Ectodermal cell (in vitro differentiated cells): ENCODE measurements around the gene FFAR3.

ENCODE experiments used
- H3K27ac ChIP-seq: 2 replicates; pipeline ENCODE4 v1.7.0; 2013; ENCODE audit warnings: mild to moderate bottlenecking, low read depth, low read length; ENCODE audit not compliant: insufficient read depth, poor library complexity, severe bottlenecking
- H3K27me3 ChIP-seq: 2 replicates; pipeline ENCODE4 v1.7.0; 2013; ENCODE audit warnings: mild to moderate bottlenecking, low read length; ENCODE audit not compliant: insufficient read depth, control insufficient read depth, poor library complexity, severe bottlenecking
- H3K36me3 ChIP-seq: one replicate; pipeline ENCODE4 v1.7.0; 2013; ENCODE audit warnings: low read length; ENCODE audit not compliant: control insufficient read depth, insufficient read depth
- H3K4me1 ChIP-seq: one replicate; pipeline ENCODE4 v1.7.0; 2013; ENCODE audit warnings: low read length; ENCODE audit not compliant: control insufficient read depth, insufficient read depth
- H3K4me3 ChIP-seq: 2 replicates; pipeline ENCODE4 v1.7.0; 2013; ENCODE audit warnings: low read depth, low read length, control low read depth; ENCODE audit not compliant: insufficient read depth
- H3K9me3 ChIP-seq: 2 replicates; pipeline ENCODE4 v1.7.0; 2013; ENCODE audit warnings: mild to moderate bottlenecking, low read length, moderate library complexity; ENCODE audit not compliant: control insufficient read depth
- WGBS, 2 experiments: methylation state at CpG; one replicate each; pipeline ENCODE4 v1.1.7; 2013; ENCODE audit warnings: missing lambda C conversion rate in 2 of 2; 5-methylcytosine and 5-hydroxymethylcytosine counted together

FFAR3 gene

DNA sequence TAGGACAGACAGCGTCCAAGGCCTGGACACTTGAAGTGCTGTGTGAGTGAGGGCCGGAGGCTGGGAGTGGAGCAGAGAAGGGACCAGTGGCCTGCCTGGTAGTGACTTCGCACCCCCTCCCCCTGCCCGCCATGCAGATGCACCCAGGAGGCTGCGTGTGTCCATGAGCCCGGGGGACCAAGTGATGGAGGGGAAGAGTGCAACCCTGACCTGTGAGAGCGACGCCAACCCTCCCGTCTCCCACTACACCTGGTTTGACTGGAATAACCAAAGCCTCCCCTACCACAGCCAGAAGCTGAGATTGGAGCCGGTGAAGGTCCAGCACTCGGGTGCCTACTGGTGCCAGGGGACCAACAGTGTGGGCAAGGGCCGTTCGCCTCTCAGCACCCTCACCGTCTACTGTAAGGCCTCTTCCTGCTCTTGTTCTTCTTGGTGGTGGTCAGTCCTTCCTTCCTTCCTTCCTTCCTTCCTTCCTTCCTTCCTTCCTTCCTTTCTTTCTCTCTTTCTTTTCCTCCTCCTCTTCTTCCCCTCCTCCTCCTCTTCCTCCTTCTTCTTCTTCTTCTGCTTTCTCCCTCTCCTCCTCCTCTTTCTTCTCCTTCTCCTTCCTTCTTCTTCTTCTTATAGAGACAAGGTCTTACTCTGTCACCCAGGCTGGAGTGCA, 16.6 kb upstream of the FFAR3 start:
- Histone ChIP-seq H3K4me1 (no peaks in the 10 kb centered on the region), H3K36me3 (no peaks in the 10 kb centered on the region), H3K9me3 (no peaks in the 10 kb centered on the region), H3K27me3 (no peaks in the 10 kb centered on the region), H3K4me3 (no peak overlapping the region), H3K27ac (no peak overlapping the region)
- 93 to 94% methylated on average over 14 of the region's 14 CpGs for WGBS, 2 experiments

DNA sequence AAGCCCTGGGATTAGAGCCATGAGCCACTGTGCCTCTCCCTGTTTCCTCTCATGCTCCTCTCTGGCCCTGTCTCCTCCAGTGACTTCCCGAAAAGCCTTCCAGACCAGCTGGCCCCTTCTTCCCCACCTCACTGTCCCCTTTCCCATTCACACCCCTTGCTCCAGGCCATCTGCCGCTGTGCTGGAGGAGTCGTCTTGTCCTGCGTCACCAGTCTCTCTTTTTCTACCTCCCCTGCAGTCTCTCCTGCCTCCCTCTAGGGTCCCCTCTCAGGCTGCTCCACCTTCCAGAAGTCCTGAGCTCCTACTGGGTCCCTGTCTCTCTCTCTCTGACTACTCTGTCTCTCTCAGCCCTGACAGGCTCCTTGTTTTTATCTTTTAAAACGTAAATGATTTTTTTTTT, 15.8 kb upstream of the FFAR3 start:
- no peak overlapping the region for H3K4me3 ChIP-seq
- no peaks in the 10 kb centered on the region for H3K4me1 ChIP-seq
- no peak overlapping the region for H3K27ac ChIP-seq
- no peaks in the 10 kb centered on the region for H3K9me3 ChIP-seq
- no peaks in the 10 kb centered on the region for H3K36me3 ChIP-seq
- WGBS, 2 experiments, result 69 to 70% methylated on average over 5 of the region's 5 CpGs
- H3K27me3 ChIP-seq, result peaks cover 4% of the 10 kb centered on the region

DNA sequence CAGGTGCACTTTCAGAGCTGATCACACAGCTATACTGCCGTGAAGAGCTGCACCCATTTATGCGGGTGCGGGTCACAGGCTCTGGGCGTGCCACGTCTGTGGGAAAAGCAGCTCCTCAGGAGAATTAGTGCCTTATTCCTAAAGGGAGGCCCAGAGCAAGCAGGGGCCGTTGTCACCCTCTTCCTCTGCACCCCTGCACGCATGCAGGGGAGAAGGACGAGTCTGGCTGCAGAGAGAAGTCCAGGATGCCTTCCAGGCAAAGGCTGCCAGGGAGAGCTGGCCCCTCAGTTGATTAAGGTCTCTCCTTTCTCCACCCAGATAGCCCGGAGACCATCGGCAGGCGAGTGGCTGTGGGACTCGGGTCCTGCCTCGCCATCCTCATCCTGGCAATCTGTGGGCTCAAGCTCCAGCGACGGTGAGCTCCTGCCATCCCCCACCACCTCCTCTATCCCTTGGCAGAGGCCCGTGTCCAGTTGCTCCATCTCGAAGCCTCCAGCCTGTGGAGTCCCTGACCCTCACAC, 13.7 kb upstream of the FFAR3 start:
- Histone ChIP-seq H3K4me3 (no peak overlapping the region), H3K27me3 (peaks cover 20% of the 10 kb centered on the region), H3K9me3 (no peaks in the 10 kb centered on the region), H3K36me3 (no peaks in the 10 kb centered on the region), H3K4me1 (no peaks in the 10 kb centered on the region), H3K27ac (no peak overlapping the region)
- WGBS, 2 experiments, result 90% methylated on average over 17 of the region's 17 CpGs

DNA sequence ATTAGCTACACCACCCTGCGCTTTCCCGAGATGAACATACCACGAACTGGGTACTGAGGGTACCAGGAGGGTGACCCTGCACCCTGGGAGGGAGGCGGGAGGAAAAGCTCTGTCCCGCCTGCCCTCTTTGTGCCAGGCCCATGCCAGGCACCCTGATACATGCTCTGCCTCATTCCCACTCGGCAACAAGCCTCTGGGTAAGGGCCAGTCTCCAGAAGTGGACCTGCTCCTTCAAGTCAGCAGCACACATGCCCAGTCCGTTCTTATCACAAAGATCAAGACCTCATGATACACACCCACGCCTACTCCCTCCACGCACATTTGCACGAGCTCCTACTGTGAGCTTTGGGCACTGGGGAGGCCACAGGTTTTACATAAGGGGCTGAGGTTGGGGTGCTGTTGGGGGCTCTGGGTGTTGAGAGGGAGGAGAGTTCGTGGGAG, 12.6 kb upstream of the FFAR3 start:
- Histone ChIP-seq H3K27ac (no peak overlapping the region), H3K9me3 (no peaks in the 10 kb centered on the region), H3K4me3 (no peak overlapping the region), H3K4me1 (no peaks in the 10 kb centered on the region), H3K36me3 (no peaks in the 10 kb centered on the region), H3K27me3 (peaks cover 26% of the 10 kb centered on the region)
- 90 to 93% methylated on average over 11 of the region's 11 CpGs for WGBS, 2 experiments

DNA sequence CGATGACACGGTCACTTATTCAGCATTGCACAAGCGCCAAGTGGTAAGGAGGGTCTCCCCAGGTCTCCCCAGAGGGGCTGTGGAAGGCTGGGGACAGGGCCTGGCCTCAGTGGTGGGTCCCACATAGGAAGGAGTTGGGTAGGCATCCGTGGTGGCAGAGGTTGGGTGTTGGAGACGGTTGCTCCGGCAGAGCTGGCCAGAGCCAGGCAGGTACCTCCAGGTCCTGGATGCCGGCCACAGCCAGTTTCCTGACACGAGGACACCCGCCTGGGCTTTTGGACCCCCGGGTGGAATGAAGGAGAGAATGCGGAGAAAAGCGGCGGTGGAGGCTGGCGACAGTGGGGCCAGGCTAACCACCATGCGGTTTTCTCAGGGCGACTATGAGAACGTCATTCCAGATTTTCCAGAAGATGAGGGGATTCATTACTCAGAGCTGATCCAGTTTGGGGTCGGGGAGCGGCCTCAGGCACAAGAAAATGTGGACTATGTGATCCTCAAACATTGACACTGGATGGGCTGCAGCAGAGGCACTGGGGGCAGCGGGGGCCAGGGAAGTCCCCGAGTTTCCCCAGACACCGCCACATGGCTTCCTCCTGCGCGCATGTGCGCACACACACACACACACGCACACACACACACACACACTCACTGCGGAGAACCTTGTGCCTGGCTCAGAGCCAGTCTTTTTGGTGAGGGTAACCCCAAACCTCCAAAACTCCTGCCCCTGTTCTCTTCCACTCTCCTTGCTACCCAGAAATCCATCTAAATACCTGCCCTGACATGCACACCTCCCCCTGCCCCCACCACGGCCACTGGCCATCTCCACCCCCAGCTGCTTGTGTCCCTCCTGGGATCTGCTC, 11.8 kb upstream of the FFAR3 start:
- H3K9me3 ChIP-seq, result no peaks in the 10 kb centered on the region
- H3K36me3 ChIP-seq, result no peaks in the 10 kb centered on the region
- H3K27me3 ChIP-seq, result peaks cover 26% of the 10 kb centered on the region
- H3K27ac ChIP-seq, result no peak overlapping the region
- H3K4me3 ChIP-seq, result no peak overlapping the region
- H3K4me1 ChIP-seq, result no peaks in the 10 kb centered on the region
- 91 to 92% methylated on average over 28 of the region's 28 CpGs for WGBS, 2 experiments

DNA sequence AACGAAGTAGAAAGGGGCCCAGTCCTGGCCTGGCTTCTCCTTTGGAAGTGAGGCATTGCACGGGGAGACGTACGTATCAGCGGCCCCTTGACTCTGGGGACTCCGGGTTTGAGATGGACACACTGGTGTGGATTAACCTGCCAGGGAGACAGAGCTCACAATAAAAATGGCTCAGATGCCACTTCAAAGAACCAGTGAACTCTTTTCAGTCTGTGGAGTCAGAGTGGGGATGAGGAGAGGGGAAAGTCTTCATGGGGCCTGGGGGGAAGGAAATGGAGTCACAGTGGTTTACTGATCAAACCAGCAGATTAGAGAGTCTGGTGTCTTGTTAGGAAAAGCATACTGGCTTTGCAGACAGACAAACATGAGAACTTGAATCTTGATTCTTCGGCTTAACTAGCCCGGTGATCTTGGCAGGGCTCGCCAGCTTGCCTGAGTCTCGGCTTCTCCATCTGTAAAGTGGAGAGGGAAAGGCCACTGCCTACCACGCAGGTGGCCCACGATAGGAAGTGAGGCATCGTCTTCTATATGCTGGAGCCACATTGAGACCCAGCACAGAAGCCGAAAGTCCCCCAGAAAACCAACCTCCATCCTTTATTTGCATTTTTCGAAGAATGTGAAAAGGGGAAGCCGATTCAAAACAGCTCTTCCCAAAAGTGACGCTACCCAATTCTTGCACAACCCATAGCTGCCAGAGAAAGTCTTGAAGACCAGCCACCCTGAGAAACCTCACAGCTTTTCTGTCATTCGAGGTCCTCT, 10.9 kb upstream of the FFAR3 start, which contains the start of gene FFAR1:
TSS of gene FFAR1 (plus strand) at position 732 of the 759 bp plus-strand sequence. CDS start 3,650 bp downstream, outside the sequence.
- WGBS, 2 experiments, result 93% methylated on average over 18 of the region's 18 CpGs
- no peaks in the 10 kb centered on the region for H3K9me3 ChIP-seq
- H3K36me3 ChIP-seq, result no peaks in the 10 kb centered on the region
- peaks cover 31% of the 10 kb centered on the region for H3K27me3 ChIP-seq
- no peaks in the 10 kb centered on the region for H3K4me1 ChIP-seq
- no peak within 1 kb of the TSS for H3K27ac ChIP-seq
- no peak within 1 kb of the TSS for H3K4me3 ChIP-seq

DNA sequence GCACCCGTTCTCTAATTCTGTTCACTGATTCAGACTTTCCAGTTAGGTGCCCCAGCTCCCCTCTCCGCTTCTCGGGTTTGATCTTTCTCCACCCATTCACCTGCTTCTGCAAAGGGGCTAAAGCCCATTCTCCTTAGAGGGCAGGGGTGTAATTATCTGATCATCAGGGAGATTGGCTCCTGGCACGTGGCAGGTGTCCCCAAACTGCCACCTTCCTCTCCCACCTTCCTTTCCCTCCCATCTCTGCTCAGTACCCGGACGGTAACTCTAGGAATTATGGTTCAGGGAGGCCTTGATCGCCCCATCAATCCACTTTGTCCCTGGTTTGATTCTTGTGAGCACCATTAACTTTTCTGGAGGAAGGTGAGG, 10.3 kb upstream of the FFAR3 start:
- 93 to 94% methylated on average over 7 of the region's 7 CpGs for WGBS, 2 experiments
- Histone ChIP-seq H3K36me3 (no peaks in the 10 kb centered on the region), H3K27me3 (peaks cover 31% of the 10 kb centered on the region), H3K27ac (no peak overlapping the region), H3K4me3 (no peak overlapping the region), H3K9me3 (no peaks in the 10 kb centered on the region), H3K4me1 (no peaks in the 10 kb centered on the region)

DNA sequence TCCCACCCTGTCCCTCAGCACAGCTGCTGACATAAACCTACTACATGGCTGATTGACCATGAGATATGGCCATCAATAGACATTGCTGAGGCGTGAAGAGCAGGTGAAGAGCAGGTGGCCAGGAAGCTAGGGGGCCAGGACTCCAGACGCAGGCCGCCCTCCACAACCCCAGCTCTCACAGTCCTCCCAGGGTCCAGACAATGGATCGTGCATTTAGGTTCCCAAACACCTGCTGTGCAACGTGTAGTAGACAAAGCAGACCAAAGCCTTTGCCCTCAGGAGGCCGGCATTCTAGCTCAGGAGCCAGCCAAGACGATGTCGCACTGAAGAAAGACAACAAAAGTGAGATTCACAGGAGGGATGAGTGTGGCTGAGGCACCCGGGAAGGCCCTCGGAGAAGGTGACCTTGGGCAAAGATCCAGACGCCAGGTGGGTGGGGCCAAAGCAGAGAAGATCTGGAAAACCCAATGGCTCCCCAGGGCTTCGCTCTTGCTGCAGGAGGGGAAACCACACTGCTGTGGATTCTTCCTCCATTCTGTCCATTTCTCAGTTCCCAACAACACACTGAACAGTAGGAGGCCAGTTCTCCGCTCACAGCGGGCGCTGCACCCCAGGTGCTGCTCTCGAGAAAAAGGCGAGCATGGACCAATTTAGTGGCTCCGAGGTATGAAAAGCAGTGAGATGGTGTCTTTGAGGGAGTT, 9.2 kb upstream of the FFAR3 start:
- Histone ChIP-seq H3K4me1 (no peaks in the 10 kb centered on the region), H3K9me3 (no peaks in the 10 kb centered on the region), H3K4me3 (no peak overlapping the region), H3K27me3 (peaks cover 31% of the 10 kb centered on the region), H3K36me3 (no peaks in the 10 kb centered on the region), H3K27ac (no peak overlapping the region)
- WGBS, 2 experiments, result 70 to 72% methylated on average over 18 of the region's 18 CpGs

DNA sequence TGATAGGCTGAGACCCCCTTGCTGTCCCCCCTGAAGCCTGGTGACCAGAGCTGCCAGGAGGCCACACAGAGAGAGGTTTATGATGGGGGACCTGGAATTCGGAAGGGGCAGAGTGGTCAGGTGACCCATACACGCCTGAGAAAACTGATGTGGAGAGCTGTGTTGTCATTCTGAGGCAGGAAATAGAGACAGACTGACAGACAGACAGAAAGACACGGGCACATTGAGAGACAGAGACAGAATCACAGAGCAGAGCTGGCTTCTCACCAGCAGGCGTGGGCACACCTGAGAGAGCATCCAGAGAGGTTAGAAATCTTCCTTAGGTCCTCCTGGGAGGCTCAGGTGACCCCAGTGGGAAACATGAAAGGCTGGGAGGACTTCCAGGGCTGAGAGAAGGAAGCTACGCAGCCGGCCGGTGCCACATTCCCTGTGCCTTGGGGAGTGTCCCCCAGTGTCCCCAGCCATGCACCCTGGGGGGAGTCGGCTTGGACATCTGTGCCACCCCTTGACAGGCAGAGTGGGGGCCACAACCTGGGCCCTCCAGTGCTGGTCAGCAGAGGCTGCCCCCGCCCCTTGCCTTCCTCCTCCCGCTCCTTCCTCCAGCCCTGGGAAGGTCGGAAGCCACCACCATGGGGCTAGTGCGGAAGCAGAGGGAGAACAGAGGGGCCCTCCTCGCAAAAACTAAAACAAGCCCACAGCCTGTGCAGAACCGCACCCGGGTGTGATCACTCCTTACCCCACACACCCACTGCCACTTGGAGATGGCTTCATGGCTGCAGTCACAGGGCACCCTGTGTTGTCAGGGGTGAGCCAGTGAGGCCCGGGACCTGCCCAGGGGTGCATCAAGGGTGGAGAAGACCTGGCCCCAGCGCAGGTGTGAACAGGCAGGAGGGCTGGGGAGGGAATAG, 8.4 kb upstream of the FFAR3 start:
- H3K9me3 ChIP-seq, result no peaks in the 10 kb centered on the region
- H3K27me3 ChIP-seq, result peaks cover 31% of the 10 kb centered on the region
- WGBS, 2 experiments, result 91 to 92% methylated on average over 17 of the region's 17 CpGs
- no peak overlapping the region for H3K27ac ChIP-seq
- H3K36me3 ChIP-seq, result no peaks in the 10 kb centered on the region
- H3K4me3 ChIP-seq, result no peak overlapping the region
- H3K4me1 ChIP-seq, result no peaks in the 10 kb centered on the region
